Activated naive CD8-positive, alpha-beta T cell treated with anti-CD3 and anti-CD28 coated beads, Interleukin-2, amount 50 U/mL, for 24 hours (primary cell): ENCODE results near the gene FBXW8.

Experiments used
- ATAC-seq: fragments of 150-1000 bp; cut with Tn5 transposase; one replicate; pipeline ENCODE4 v1.10.0; 2021
- DNase-seq: peaks from one replicate; pipeline ENCODE4 v3.0.0; 2021
- H3K27ac Mint-ChIP-seq: one replicate; pipeline ENCODE4 v1.8.0; 2021; ENCODE audit warnings: mild to moderate bottlenecking, mixed read lengths
- H3K27me3 Mint-ChIP-seq: one replicate; pipeline ENCODE4 v1.8.0; 2021; ENCODE audit warnings: mixed read lengths
- H3K36me3 Mint-ChIP-seq: one replicate; pipeline ENCODE4 v1.8.0; 2021; ENCODE audit warnings: low read depth, mixed read lengths
- H3K4me1 Mint-ChIP-seq: one replicate; pipeline ENCODE4 v1.8.0; 2021; ENCODE audit warnings: mixed read lengths
- H3K4me3 Mint-ChIP-seq: one replicate; pipeline ENCODE4 v1.8.0; 2021; ENCODE audit warnings: mild to moderate bottlenecking, moderate library complexity, mixed read lengths
- H3K9me3 Mint-ChIP-seq: one replicate; pipeline ENCODE4 v1.8.0; 2021; ENCODE audit warnings: mixed read lengths

The FBXW8 gene

GRCh38 chr12:117033382-117034221 is 122.9 kb downstream of the FBXW8 start:
- no peak overlapping the region for H3K27ac Mint-ChIP-seq
- H3K4me3 Mint-ChIP-seq = no peak overlapping the region
- no peaks in the 10 kb centered on the region for H3K9me3 Mint-ChIP-seq
- peaks cover 3% of the 10 kb centered on the region for H3K36me3 Mint-ChIP-seq
- ATAC-seq (no peak), DNase-seq (no peak)
- peaks cover 2% of the 10 kb centered on the region for H3K27me3 Mint-ChIP-seq
- H3K4me1 Mint-ChIP-seq = peaks cover 6% of the 10 kb centered on the region

- H3K4me3 Mint-ChIP-seq = no peak overlapping the region
- DNase-seq = no peak
- ATAC-seq = no peak
- no peaks in the 10 kb centered on the region for H3K9me3 Mint-ChIP-seq
- H3K4me1 Mint-ChIP-seq = peaks cover 6% of the 10 kb centered on the region
- peaks cover 2% of the 10 kb centered on the region for H3K27me3 Mint-ChIP-seq
- H3K27ac Mint-ChIP-seq = no peak overlapping the region
- H3K36me3 Mint-ChIP-seq = peaks cover 3% of the 10 kb centered on the region
Measured at GRCh38 chr12:117034249-117034648, 123.5 kb downstream of the FBXW8 start.

GRCh38 chr12:117034701-117035151 is 124.0 kb downstream of the FBXW8 start:
- H3K4me3 Mint-ChIP-seq = no peak overlapping the region
- peaks cover 3% of the 10 kb centered on the region for H3K36me3 Mint-ChIP-seq
- DNase-seq (no peak), ATAC-seq (no peak)
- H3K4me1 Mint-ChIP-seq = peaks cover 6% of the 10 kb centered on the region
- H3K9me3 Mint-ChIP-seq = no peaks in the 10 kb centered on the region
- H3K27me3 Mint-ChIP-seq = peaks cover 2% of the 10 kb centered on the region
- H3K27ac Mint-ChIP-seq = no peak overlapping the region

GRCh38 chr12:117035287-117035686 is 124.5 kb downstream of the FBXW8 start:
- H3K27ac Mint-ChIP-seq = no peak overlapping the region
- DNase-seq = no peak
- no peaks in the 10 kb centered on the region for H3K9me3 Mint-ChIP-seq
- peaks cover 2% of the 10 kb centered on the region for H3K27me3 Mint-ChIP-seq
- peaks cover 6% of the 10 kb centered on the region for H3K4me1 Mint-ChIP-seq
- no peak overlapping the region for H3K4me3 Mint-ChIP-seq
- no peak for ATAC-seq
- peaks cover 3% of the 10 kb centered on the region for H3K36me3 Mint-ChIP-seq

- Mint-ChIP-seq H3K27ac (no peak overlapping the region), H3K9me3 (no peaks in the 10 kb centered on the region)
Measured at GRCh38 chr12:117036046-117036445, 125.3 kb downstream of the FBXW8 start.

GRCh38 chr12:117036547-117036946 is 125.8 kb downstream of the FBXW8 start:
- Mint-ChIP-seq H3K4me1 (peaks cover 6% of the 10 kb centered on the region), H3K4me3 (no peak overlapping the region), H3K36me3 (no peaks in the 10 kb centered on the region), H3K27me3 (peaks cover 2% of the 10 kb centered on the region), H3K9me3 (no peaks in the 10 kb centered on the region), H3K27ac (no peak overlapping the region)
- DNase-seq = no peak
- ATAC-seq = no peak

More at GRCh38 chr12:117036046-117036445, 125.3 kb downstream of the FBXW8 start:
- H3K4me3 Mint-ChIP-seq = no peak overlapping the region
- H3K4me1 Mint-ChIP-seq = peaks cover 6% of the 10 kb centered on the region
- peaks cover 2% of the 10 kb centered on the region for H3K27me3 Mint-ChIP-seq
- no peaks in the 10 kb centered on the region for H3K36me3 Mint-ChIP-seq
- DNase-seq = no peak
- no peak for ATAC-seq

- peaks cover 2% of the 10 kb centered on the region for H3K27me3 Mint-ChIP-seq
- H3K9me3 Mint-ChIP-seq = no peaks in the 10 kb centered on the region
- H3K4me3 Mint-ChIP-seq = no peak overlapping the region
- no peaks in the 10 kb centered on the region for H3K36me3 Mint-ChIP-seq
- no peak overlapping the region for H3K27ac Mint-ChIP-seq
- DNase-seq = no peak
- no peak for ATAC-seq
- H3K4me1 Mint-ChIP-seq = peaks cover 6% of the 10 kb centered on the region
Measured at GRCh38 chr12:117037289-117038022, 126.7 kb downstream of the FBXW8 start.

- ATAC-seq (no peak), DNase-seq (no peak)
- Mint-ChIP-seq H3K9me3 (no peaks in the 10 kb centered on the region), H3K4me1 (peaks cover 6% of the 10 kb centered on the region), H3K36me3 (no peaks in the 10 kb centered on the region), H3K27ac (no peak overlapping the region), H3K4me3 (no peak overlapping the region), H3K27me3 (peaks cover 2% of the 10 kb centered on the region)
Measured at GRCh38 chr12:117038023-117038680, 127.4 kb downstream of the FBXW8 start.

GRCh38 chr12:117038919-117039318 is 128.2 kb downstream of the FBXW8 start:
- no peak for ATAC-seq
- no peaks in the 10 kb centered on the region for H3K27me3 Mint-ChIP-seq
- no peak overlapping the region for H3K4me3 Mint-ChIP-seq
- DNase-seq = no peak
- H3K27ac Mint-ChIP-seq = no peak overlapping the region
- H3K9me3 Mint-ChIP-seq = no peaks in the 10 kb centered on the region
- H3K4me1 Mint-ChIP-seq = peaks cover under 1% of the 10 kb centered on the region
- no peaks in the 10 kb centered on the region for H3K36me3 Mint-ChIP-seq

- DNase-seq (no peak), ATAC-seq (no peak)
- H3K36me3 Mint-ChIP-seq = no peaks in the 10 kb centered on the region
- no peaks in the 10 kb centered on the region for H3K27me3 Mint-ChIP-seq
- H3K4me3 Mint-ChIP-seq = no peak overlapping the region
- H3K4me1 Mint-ChIP-seq = no peaks in the 10 kb centered on the region
- no peaks in the 10 kb centered on the region for H3K9me3 Mint-ChIP-seq
- H3K27ac Mint-ChIP-seq = no peak overlapping the region
Measured at GRCh38 chr12:117039891-117040309, 129.2 kb downstream of the FBXW8 start.

GRCh38 chr12:117040496-117040895 is 129.7 kb downstream of the FBXW8 start:
- H3K4me3 Mint-ChIP-seq = no peak overlapping the region
- H3K4me1 Mint-ChIP-seq = no peaks in the 10 kb centered on the region
- no peaks in the 10 kb centered on the region for H3K9me3 Mint-ChIP-seq
- no peaks in the 10 kb centered on the region for H3K36me3 Mint-ChIP-seq
- ATAC-seq (no peak), DNase-seq (no peak)
- H3K27ac Mint-ChIP-seq = no peak overlapping the region
- H3K27me3 Mint-ChIP-seq = no peaks in the 10 kb centered on the region

- no peaks in the 10 kb centered on the region for H3K27me3 Mint-ChIP-seq
- no peak for DNase-seq
- no peak overlapping the region for H3K27ac Mint-ChIP-seq
- H3K9me3 Mint-ChIP-seq = no peaks in the 10 kb centered on the region
- no peaks in the 10 kb centered on the region for H3K4me1 Mint-ChIP-seq
- ATAC-seq = no peak
- no peaks in the 10 kb centered on the region for H3K36me3 Mint-ChIP-seq
- H3K4me3 Mint-ChIP-seq = no peak overlapping the region
Measured at GRCh38 chr12:117041798-117042170, 131.0 kb downstream of the FBXW8 start.

- no peak overlapping the region for H3K4me3 Mint-ChIP-seq
- H3K9me3 Mint-ChIP-seq = no peaks in the 10 kb centered on the region
- ATAC-seq (no peak), DNase-seq (no peak)
- no peaks in the 10 kb centered on the region for H3K4me1 Mint-ChIP-seq
- H3K36me3 Mint-ChIP-seq = no peaks in the 10 kb centered on the region
- H3K27ac Mint-ChIP-seq = no peak overlapping the region
- no peaks in the 10 kb centered on the region for H3K27me3 Mint-ChIP-seq
Measured at GRCh38 chr12:117042171-117042842, 131.6 kb downstream of the FBXW8 start.

- no peak overlapping the region for H3K27ac Mint-ChIP-seq
- H3K9me3 Mint-ChIP-seq = no peaks in the 10 kb centered on the region
- DNase-seq (no peak), ATAC-seq (no peak)
- H3K4me3 Mint-ChIP-seq = no peak overlapping the region
- no peaks in the 10 kb centered on the region for H3K4me1 Mint-ChIP-seq
- no peaks in the 10 kb centered on the region for H3K36me3 Mint-ChIP-seq
- H3K27me3 Mint-ChIP-seq = no peaks in the 10 kb centered on the region
Measured at GRCh38 chr12:117042862-117043261, 132.1 kb downstream of the FBXW8 start.
